ENCODE data around the gene SCUBE3.

DNA sequence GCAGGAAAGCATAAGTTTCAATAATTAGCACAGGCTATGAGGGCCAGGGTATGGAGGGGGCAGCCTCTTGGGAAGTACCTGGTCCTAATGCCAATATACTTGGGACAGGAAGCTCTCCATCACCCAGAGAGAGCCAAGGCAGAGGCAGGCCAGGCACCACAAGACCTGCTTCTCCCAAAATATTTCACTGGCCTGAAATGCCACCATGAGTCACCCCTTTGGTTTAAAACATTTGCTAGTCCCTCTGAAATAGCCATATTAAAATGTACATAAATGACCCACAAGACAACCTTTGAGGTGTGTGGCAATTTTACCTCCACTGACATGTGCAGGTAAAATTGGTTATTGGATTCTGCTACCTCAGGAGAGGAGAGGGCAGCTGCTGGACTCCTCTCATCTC, 23.4 kb upstream of the SCUBE3 start:
- TF ChIP-seq EP300 (IDR thresholded peaks at IDR 0.05; ENCODE audit: borderline replicate concordance) (no peak), MAX (IDR thresholded peaks at IDR 0.05) (no peak), YY1 (IDR thresholded peaks at IDR 0.05; ENCODE audit: low read depth) (no peak), TAF1 (IDR thresholded peaks at IDR 0.05; ENCODE audit: low read depth) (no peak), TEAD4 (IDR thresholded peaks at IDR 0.05) (no peak), ZBTB7A (IDR thresholded peaks at IDR 0.05; ENCODE audit: low read depth) (no peak), TCF12 (IDR thresholded peaks at IDR 0.05; ENCODE audit: low read depth) (no peak), REST (IDR thresholded peaks at IDR 0.05; ENCODE audit: low read depth) (no peak), RAD21 (IDR thresholded peaks at IDR 0.05; ENCODE audit: low read depth) (no peak), CREB1 (IDR thresholded peaks at IDR 0.05; ENCODE audit: low read depth) (no peak)
